ENCODE data around the gene GSG1L2. TPM values are rescaled to one million over a fixed set of nuclear protein-coding genes. Genes with fewer than 3 reads are reported as not detected.

Gene GSG1L2
- total and polyA plus RNA-seq, 4 donors: not detected

DNA sequence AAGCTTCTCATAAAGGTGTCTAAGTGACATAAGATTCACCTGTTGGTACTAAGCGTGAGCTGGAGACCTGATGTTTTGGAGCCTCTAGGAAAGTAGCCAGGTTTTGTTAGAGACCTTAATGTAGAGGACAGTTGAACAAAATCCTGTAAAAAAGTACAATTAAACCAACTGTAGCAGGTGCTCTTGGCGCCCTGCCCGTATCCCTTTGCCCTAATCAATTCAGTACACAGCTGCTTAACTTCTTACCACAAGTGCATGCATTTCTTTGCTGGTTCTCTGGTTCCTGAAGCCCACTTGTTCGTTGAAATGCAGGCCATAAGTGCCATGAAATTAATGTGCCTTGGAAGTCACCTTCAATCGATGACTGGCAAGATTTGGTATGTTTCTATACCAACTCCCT lies 28.3 kb upstream of the GSG1L2 start:
- no peak overlapping the region for H3K27ac ChIP-seq (ENCODE audit: low read depth in 1 of 2, low read length in 2 of 2)
- intact Hi-C loops (cut with DNase I): no loop called here
- ATAC-seq (ENCODE audit: low FRiP score): no peak
- H3K9me3 ChIP-seq (ENCODE audit: control insufficient read depth, low read length): no peaks in the 10 kb centered on the region
- H3K36me3 ChIP-seq (ENCODE audit: control insufficient read depth in 1 of 2, insufficient read depth in 2 of 2, low read length in 1 of 2): no peaks in the 10 kb centered on the region
- 86 to 87% methylated on average over 5 of the region's 5 CpGs for WGBS, 2 donors
- H3K4me3 ChIP-seq (ENCODE audit: low read length in 2 of 2): no peak overlapping the region
- H3K4me1 ChIP-seq (ENCODE audit: control insufficient read depth in 1 of 2, insufficient read depth in 2 of 2, low read length in 2 of 2): no peaks in the 10 kb centered on the region
- DNase-seq: no peak
- peaks cover 0 to 1% of the 10 kb centered on the region in 2 donors for H3K27me3 ChIP-seq (ENCODE audit: control insufficient read depth in 1 of 2, insufficient read depth in 2 of 2, low read length in 1 of 2)

DNA sequence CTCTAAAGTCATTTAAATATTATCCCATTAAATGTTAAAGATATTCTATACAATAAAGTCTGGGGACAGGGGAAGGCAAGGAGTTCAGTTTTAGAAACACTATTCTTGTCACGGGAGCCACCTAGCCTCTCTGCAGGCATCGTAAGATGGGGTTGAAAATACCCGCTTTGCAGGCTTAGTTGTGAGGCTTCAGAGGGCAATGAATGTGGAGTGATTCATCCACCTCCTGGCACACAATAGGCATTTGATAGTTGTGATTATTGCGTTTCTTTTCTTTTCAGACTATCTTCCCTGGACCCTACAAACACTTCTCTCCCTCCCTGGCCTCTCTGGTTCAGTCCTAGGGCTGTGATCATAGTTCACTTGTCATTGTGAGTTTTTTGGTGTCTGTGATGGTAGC lies 23.4 kb upstream of the GSG1L2 start:
- Histone ChIP-seq H3K27me3 (ENCODE audit: control insufficient read depth in 1 of 2, insufficient read depth in 2 of 2, low read length in 1 of 2) (no peaks in the 10 kb centered on the region), H3K27ac (ENCODE audit: low read depth in 1 of 2, low read length in 2 of 2) (no peak overlapping the region), H3K4me3 (ENCODE audit: low read length in 2 of 2) (no peak overlapping the region), H3K9me3 (ENCODE audit: control insufficient read depth, low read length) (no peaks in the 10 kb centered on the region), H3K36me3 (ENCODE audit: control insufficient read depth in 1 of 2, insufficient read depth in 2 of 2, low read length in 1 of 2) (no peaks in the 10 kb centered on the region), H3K4me1 (ENCODE audit: control insufficient read depth in 1 of 2, insufficient read depth in 2 of 2, low read length in 2 of 2) (no peaks in the 10 kb centered on the region)
- ATAC-seq (ENCODE audit: low FRiP score): no peak
- DNase-seq: no peak
- 87 to 88% methylated on average over 4 of the region's 4 CpGs for WGBS, 2 donors
- intact Hi-C loops (cut with DNase I): no loop called here

DNA sequence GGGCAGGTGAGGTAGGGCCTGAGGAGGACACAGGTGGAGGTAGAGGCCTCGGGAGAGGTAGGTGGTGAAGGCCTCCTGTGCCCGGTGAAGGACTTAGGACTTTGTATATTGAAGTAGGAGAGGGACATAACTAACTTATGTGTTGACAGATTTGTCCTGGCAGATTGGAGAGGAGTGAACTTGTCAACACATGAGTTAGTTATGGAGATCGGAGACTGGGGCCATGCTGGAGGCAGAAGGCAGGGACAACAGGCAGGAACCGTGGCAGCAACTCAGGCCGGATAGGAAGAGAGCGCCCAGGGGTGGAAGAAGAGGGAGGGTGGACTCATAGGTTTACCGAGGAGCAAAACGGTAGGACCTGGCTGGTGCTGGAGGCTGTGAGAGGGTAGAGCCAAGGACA lies 22.3 kb upstream of the GSG1L2 start:
- Histone ChIP-seq H3K4me3 (ENCODE audit: low read length in 2 of 2) (no peak overlapping the region), H3K27me3 (ENCODE audit: control insufficient read depth in 1 of 2, insufficient read depth in 2 of 2, low read length in 1 of 2) (no peaks in the 10 kb centered on the region), H3K9me3 (ENCODE audit: control insufficient read depth, low read length) (no peaks in the 10 kb centered on the region), H3K27ac (ENCODE audit: low read depth in 1 of 2, low read length in 2 of 2) (no peak overlapping the region), H3K36me3 (ENCODE audit: control insufficient read depth in 1 of 2, insufficient read depth in 2 of 2, low read length in 1 of 2) (no peaks in the 10 kb centered on the region), H3K4me1 (ENCODE audit: control insufficient read depth in 1 of 2, insufficient read depth in 2 of 2, low read length in 2 of 2) (no peaks in the 10 kb centered on the region)
- WGBS, 2 donors: 41 to 73% methylated on average over 8 of the region's 8 CpGs
- intact Hi-C loops (cut with DNase I): no loop called here
- no peak for ATAC-seq (ENCODE audit: low FRiP score)
- no peak for DNase-seq

DNA sequence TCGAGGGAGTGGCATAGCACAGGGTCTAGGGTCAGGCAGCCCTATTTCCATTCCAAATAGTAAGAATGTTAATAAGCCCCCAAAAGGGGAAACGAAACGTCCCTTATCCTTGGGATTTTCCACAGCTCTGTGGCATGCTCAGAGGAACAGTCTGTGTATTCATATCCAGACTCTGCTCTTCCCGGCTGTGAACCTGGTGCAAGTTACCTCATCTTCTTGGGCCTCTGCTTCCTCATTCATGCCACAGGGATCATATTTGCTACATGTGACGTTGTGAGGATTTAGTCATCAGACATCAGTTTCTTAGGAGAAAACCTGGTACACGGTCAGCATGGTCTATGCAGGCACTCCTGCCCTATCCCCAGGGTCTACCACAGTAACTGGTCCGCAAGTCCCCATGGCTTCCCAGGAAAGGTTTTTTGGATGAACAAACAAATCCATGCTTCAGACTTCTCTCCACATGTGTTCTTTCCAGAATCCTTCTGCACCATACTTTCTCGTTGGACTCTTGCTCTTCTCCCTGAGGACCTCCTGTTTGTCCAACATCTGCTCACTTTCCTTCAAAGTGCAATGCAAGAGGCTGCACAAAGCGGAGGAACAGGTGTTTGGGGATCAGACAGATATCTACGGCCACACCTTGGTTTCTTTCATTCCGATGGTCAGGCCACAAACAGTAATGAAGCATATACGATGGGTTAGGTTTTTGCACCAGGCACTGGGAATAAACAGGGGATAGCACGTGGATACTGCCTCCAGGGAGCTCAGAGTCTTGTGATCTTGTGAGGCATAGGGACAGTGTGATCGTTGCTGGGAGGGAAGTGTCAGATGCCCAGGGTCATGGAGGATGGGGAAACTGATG lies 21.5 kb upstream of the GSG1L2 start:
- no peaks in the 10 kb centered on the region for H3K4me1 ChIP-seq (ENCODE audit: control insufficient read depth in 1 of 2, insufficient read depth in 2 of 2, low read length in 2 of 2)

DNA sequence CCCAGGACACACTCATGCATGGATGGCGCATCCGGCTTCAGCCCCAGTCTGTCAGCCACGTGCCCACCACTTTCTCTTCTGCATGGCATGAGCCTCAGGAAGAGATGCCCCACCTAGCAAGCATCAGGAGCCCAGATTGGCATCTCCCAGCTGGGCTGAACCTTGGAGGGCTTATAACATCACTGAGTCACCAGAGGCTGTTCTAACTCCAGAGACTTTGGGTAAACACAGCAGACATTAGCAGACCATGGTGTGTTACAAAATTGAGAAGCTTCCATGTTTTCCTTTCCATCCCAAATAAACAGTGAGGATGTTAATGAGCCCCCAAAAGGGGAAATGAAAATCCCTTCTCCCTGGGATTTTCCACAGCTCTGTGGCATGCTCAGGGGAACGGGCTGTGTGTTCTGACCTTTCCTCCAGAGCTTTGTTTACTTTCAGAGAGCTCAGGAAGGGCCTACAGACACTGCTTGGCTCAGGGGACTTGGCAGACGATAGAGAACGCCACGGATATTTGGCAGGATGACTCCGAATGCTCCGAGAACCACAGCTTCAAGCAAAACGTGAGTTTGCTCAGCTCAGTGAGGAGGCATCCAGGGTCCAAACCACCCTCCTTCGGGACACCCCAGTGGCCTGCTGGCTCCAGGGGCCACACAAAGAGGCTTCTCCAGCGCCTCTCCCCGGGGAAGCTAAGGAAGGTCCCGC lies 20.3 kb upstream of the GSG1L2 start:
- WGBS, 2 donors: 35 to 37% methylated on average over 14 of the region's 14 CpGs
- no peaks in the 10 kb centered on the region for H3K4me1 ChIP-seq (ENCODE audit: control insufficient read depth in 1 of 2, insufficient read depth in 2 of 2, low read length in 2 of 2)
- H3K9me3 ChIP-seq (ENCODE audit: control insufficient read depth, low read length): no peaks in the 10 kb centered on the region
- H3K27me3 ChIP-seq (ENCODE audit: control insufficient read depth in 1 of 2, insufficient read depth in 2 of 2, low read length in 1 of 2): no peaks in the 10 kb centered on the region
- DNase-seq (peak in 1 of 2 donors; percentile 57), ATAC-seq (ENCODE audit: low FRiP score) (peak; percentile 72)
- intact Hi-C loops (cut with DNase I): no loop called here
- no peak overlapping the region for H3K27ac ChIP-seq (ENCODE audit: low read depth in 1 of 2, low read length in 2 of 2)
- H3K36me3 ChIP-seq (ENCODE audit: control insufficient read depth in 1 of 2, insufficient read depth in 2 of 2, low read length in 1 of 2): no peaks in the 10 kb centered on the region
- H3K4me3 ChIP-seq (ENCODE audit: low read length in 2 of 2): no peak overlapping the region

More for the DNA sequence above, 21.5 kb upstream of the GSG1L2 start:
- ATAC-seq (ENCODE audit: low FRiP score) (no peak), DNase-seq (no peak)
- intact Hi-C loops (cut with DNase I): no loop called here
- H3K27ac ChIP-seq (ENCODE audit: low read depth in 1 of 2, low read length in 2 of 2): no peak overlapping the region
- H3K4me3 ChIP-seq (ENCODE audit: low read length in 2 of 2): no peak overlapping the region
- WGBS, 2 donors: 82 to 88% methylated on average over 14 of the region's 14 CpGs
- no peaks in the 10 kb centered on the region for H3K36me3 ChIP-seq (ENCODE audit: control insufficient read depth in 1 of 2, insufficient read depth in 2 of 2, low read length in 1 of 2)
- H3K27me3 ChIP-seq (ENCODE audit: control insufficient read depth in 1 of 2, insufficient read depth in 2 of 2, low read length in 1 of 2): no peaks in the 10 kb centered on the region
- no peaks in the 10 kb centered on the region for H3K9me3 ChIP-seq (ENCODE audit: control insufficient read depth, low read length)

DNA sequence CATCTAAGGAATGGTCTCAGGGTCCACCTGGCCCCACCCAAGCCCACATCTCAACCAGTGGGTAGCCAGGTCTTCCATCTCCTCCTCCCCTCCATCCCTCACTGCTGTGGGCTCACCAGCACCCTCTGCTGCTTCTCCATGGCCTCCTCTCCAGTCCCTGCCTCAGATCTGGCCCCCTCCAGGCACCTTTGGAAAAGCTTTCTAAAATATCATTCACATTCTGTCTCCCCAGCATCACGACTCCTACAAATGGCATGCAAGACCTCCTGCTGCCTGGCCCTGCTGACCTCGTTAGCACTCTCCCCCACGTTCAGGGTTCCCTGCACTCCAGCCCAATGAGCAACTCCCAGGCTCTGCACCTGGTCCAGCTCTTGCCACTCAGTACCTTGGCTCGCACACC lies 17.6 kb upstream of the GSG1L2 start:
- no peaks in the 10 kb centered on the region for H3K36me3 ChIP-seq (ENCODE audit: control insufficient read depth in 1 of 2, insufficient read depth in 2 of 2, low read length in 1 of 2)
- 54 to 68% methylated on average over 4 of the region's 4 CpGs for WGBS, 2 donors
- no peaks in the 10 kb centered on the region for H3K4me1 ChIP-seq (ENCODE audit: control insufficient read depth in 1 of 2, insufficient read depth in 2 of 2, low read length in 2 of 2)
- no peak overlapping the region for H3K27ac ChIP-seq (ENCODE audit: low read depth in 1 of 2, low read length in 2 of 2)
- H3K27me3 ChIP-seq (ENCODE audit: control insufficient read depth in 1 of 2, insufficient read depth in 2 of 2, low read length in 1 of 2): no peaks in the 10 kb centered on the region
- DNase-seq (no peak), ATAC-seq (ENCODE audit: low FRiP score) (no peak)
- H3K4me3 ChIP-seq (ENCODE audit: low read length in 2 of 2): no peak overlapping the region
- intact Hi-C loops (cut with DNase I): no loop called here
- no peaks in the 10 kb centered on the region for H3K9me3 ChIP-seq (ENCODE audit: control insufficient read depth, low read length)

DNA sequence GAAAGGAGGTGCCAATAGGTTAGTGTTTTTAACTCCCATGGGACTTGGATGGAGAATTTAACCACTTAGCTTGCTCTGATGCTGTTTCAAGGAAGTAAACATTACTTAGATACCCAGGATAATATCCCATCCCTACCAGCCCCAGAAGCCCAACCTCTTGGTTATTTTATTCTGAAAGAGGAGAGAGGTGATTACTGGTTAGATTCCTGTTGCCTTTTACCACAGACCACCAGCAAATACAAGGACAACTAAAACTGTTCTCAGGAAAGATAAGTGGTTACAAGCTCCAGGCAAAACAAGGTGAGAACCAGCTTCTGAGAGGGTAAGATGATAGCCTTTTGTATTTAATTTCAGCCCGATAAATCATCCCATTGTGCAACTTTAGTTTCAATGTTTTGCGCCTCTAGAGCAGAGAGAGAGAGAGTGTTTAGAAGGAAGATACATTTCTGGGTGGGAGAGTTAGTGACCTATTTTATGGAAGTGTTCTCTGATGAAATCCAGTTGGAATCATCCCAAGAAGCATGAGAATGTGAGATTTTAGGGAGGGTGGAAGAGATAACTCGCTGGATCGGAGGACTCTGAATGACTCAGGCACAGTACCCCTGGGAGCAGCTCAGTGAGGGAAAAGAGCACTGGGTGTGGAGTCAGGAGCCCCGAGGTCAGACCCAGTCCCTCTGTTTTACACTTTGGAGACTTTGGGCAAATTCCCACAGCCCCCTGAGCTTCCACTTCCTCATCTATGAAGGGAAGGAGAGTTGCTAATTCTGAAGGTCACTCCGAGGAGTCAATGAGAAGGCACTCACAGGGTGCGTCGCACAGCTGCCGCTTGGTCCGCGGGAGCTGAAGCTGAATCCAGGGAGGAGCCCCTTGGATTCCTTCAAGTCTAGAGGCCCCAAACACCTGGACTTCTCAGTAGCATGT lies 15.9 kb upstream of the GSG1L2 start:
- H3K4me1 ChIP-seq (ENCODE audit: control insufficient read depth in 1 of 2, insufficient read depth in 2 of 2, low read length in 2 of 2): no peaks in the 10 kb centered on the region
- peak in 1 of 2 donors; percentile 59 for DNase-seq
- 69 to 71% methylated on average over 11 of the region's 11 CpGs for WGBS, 2 donors

DNA sequence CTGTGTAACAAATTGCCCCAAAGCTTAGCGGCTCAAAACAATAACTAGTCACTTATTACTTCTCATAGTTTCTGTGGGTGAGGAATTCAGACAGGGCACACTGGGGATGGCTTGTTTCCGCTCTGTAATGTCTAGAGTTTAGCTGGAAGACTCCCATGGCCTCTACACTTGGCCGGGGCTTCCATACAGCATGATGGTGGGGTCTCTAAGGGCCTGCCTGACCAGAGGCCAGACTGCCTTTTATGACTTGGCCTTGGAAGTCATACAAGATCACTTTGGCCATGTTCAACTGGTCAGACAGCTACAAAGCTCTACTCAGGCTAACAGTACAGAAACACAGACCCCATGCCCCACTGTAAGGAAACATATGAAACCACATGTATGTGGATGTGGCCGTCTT lies 12.0 kb upstream of the GSG1L2 start:
- no peak overlapping the region for H3K4me3 ChIP-seq (ENCODE audit: low read length in 2 of 2)
- DNase-seq: no peak
- H3K4me1 ChIP-seq (ENCODE audit: control insufficient read depth in 1 of 2, insufficient read depth in 2 of 2, low read length in 2 of 2): no peaks in the 10 kb centered on the region
- no peaks in the 10 kb centered on the region for H3K9me3 ChIP-seq (ENCODE audit: control insufficient read depth, low read length)
- intact Hi-C loops (cut with DNase I): no loop called here
- no peaks in the 10 kb centered on the region for H3K36me3 ChIP-seq (ENCODE audit: control insufficient read depth in 1 of 2, insufficient read depth in 2 of 2, low read length in 1 of 2)
- H3K27me3 ChIP-seq (ENCODE audit: control insufficient read depth in 1 of 2, insufficient read depth in 2 of 2, low read length in 1 of 2): no peaks in the 10 kb centered on the region
- 89 to 90% methylated on average over 4 of the region's 4 CpGs for WGBS, 2 donors
- no peak for ATAC-seq (ENCODE audit: low FRiP score)
- H3K27ac ChIP-seq (ENCODE audit: low read depth in 1 of 2, low read length in 2 of 2): no peak overlapping the region

More for the DNA sequence above, 15.9 kb upstream of the GSG1L2 start:
- no peak overlapping the region for H3K27ac ChIP-seq (ENCODE audit: low read depth in 1 of 2, low read length in 2 of 2)
- H3K36me3 ChIP-seq (ENCODE audit: control insufficient read depth in 1 of 2, insufficient read depth in 2 of 2, low read length in 1 of 2): no peaks in the 10 kb centered on the region
- no peaks in the 10 kb centered on the region for H3K27me3 ChIP-seq (ENCODE audit: control insufficient read depth in 1 of 2, insufficient read depth in 2 of 2, low read length in 1 of 2)
- intact Hi-C loops (cut with DNase I): no loop called here
- H3K4me3 ChIP-seq (ENCODE audit: low read length in 2 of 2): no peak overlapping the region
- no peaks in the 10 kb centered on the region for H3K9me3 ChIP-seq (ENCODE audit: control insufficient read depth, low read length)
- ATAC-seq (ENCODE audit: low FRiP score): peak; percentile 71

Measured in aorta (tissue), 5 donors.